HG02623 (cell line): ENCODE data around the gene ITPR3.

ENCODE experiments used
- ATAC-seq: cut with Tn5 transposase; IDR thresholded peaks from one replicate; pipeline ENCODE4 v1.9.1; 2021; ENCODE audit warnings: moderate library complexity; ENCODE audit not compliant: unreplicated experiment

Gene ITPR3

GRCh38 chr6:33633462-33634158 lies 12.5 kb downstream of the ITPR3 start:
- ATAC-seq: peak; percentile 53

DNA sequence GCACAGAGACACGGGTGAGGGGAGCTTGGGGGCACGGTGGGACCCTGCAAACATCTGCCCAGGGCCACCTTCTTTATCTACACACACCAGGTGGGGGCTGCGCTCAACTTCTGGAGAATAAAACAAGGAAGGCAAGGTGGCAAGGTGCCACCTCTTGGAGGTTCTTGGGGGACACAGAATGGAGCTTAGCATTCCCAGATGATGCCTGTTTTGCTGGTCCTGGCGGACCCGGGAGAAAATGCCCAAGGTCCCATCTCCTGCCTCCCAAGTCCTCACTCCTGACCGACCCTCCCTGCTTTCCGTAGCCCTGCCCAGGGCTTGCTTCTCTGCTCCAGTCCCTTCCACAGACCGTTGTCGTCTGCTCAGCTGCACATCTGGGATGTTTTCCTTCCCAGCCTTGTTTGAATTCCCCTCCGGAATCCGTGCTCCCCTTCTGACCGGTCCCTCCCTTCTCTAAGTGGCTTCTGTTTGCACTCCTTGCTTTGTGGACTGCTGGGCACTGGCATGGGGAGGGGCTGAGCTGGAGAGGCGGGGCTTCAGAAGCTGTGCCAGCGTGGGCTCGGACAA lies 13.1 kb downstream of the ITPR3 start:
- ATAC-seq: no peak

- no peak for ATAC-seq
Observed at GRCh38 chr6:33634946-33635345, 13.8 kb downstream of the ITPR3 start.

GRCh38 chr6:33636655-33637054 lies 15.5 kb downstream of the ITPR3 start:
- no peak for ATAC-seq

DNA sequence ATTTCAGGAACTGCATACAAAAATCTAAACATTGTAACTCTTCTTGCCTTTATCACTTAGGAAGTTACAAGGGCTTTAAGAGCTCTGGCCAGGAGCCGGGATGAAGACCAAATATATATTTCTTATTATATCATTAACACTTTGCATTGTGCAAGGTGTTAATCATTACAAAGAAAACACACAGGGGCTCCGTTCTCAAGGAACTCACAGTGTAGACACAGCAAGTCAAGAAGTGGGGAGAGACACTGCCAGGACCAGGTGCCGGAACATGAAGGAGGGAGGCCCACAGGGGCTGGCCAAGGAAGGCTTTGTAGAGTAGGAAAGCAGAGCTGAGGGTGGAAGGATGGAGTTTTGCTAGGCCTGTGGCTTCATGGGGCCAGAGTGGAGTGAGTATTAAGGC lies 17.4 kb downstream of the ITPR3 start:
- ATAC-seq: no peak

DNA sequence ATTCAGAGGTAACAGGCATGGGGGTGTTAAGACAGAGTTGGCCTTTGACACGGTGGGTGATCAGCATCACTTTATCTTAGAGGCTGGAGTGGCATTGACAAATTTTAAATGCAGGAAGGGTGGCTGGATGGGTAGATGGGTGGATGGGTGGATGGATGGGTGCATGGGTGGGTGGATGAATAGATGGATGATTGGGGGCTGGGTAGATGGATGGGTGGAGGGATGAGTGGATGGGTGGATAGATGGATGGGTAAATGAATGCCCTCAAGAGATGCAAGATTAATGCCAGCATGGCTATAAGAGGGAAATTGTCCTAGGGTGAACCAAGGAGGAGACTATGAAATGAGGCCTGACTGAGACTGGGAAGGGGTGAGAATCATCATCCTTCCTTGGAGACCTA lies 18.4 kb downstream of the ITPR3 start:
- ATAC-seq: no peak

- no peak for ATAC-seq
Observed at GRCh38 chr6:33640361-33640760, 19.2 kb downstream of the ITPR3 start.

DNA sequence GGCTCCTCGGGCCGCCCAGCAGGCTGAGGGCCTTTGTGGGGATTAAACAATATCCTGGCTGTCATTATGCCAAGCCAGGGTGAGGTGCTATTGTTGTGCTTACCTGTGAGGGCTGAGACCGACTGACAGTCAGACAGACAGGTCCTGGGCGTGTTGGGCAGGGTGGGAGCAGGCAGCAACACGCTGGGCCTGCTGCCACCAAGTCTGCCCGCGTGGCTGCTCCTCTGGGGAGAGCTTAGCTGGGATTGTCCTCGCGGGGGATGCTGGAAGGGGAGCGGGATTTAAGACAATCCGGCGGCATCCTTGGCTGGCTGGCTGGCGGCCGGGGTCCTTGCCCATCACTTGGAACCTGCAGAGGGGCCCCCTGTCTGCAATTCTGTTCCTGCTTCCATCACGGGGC lies 20.0 kb downstream of the ITPR3 start:
- no peak for ATAC-seq

GRCh38 chr6:33641602-33642001 lies 20.5 kb downstream of the ITPR3 start:
- no peak for ATAC-seq

DNA sequence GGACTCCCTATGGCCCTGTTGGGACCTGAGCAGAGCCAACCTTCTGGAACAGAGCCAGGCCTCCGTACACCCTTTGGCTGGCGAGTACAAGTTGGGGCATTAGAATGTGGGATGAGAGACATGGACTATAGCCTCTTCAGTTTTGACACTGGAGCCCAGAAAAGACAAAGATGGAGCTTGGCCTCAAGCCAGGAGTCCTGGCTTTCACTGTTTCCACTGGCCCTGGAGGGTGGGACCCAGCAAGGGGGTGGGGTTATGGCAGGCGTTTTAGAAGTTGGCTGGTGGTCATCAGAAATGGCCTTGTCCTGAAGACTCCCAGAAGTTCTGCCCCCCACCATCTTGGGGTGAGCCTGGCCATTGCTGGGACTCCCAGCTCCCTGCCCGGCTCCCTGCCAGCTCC lies 21.8 kb downstream of the ITPR3 start:
- no peak for ATAC-seq

GRCh38 chr6:33651403-33651802 lies 30.3 kb downstream of the ITPR3 start:
- ATAC-seq: no peak

DNA sequence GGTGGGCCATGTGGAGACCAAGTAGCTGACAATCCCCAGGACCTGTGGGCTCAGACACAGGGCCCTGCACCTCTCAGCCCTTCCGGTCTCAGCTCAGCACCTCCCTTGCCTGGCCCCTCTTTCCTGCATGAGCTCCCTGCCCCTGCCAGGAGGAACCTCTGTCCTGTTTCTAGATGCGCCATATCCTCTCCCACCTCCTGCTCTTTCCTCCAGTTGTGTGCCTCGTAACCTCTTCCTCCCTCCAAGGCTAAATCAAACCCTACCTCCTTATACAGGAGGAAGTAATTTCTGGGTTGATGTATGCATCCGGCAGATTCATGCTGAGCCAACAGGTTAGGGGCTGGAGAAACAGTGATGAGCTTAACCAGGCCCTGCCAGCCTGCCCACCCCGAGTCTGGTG lies 30.9 kb downstream of the ITPR3 start:
- no peak for ATAC-seq

- no peak for ATAC-seq
Observed at GRCh38 chr6:33654831-33655554, 33.9 kb downstream of the ITPR3 start.

DNA sequence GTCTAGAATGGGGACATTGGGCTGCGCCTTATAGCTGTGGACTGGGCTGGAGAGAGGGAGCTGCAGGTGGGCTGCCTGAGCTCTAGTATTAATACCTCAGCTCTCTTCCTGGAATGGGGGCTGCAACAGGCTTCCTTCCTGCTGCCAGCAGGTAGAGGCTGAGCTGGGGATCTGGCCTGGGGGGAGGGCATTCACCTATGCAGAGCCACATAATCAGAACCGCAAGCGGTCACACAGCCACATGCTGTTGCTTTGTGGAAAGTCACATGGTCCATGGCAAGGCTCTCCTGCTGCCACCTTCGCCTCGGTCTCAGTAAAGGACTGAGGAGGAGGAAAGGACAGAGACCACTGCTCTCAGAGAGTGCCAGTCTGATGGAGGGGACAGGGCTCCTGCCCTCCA lies 35.7 kb downstream of the ITPR3 start:
- no peak for ATAC-seq

DNA sequence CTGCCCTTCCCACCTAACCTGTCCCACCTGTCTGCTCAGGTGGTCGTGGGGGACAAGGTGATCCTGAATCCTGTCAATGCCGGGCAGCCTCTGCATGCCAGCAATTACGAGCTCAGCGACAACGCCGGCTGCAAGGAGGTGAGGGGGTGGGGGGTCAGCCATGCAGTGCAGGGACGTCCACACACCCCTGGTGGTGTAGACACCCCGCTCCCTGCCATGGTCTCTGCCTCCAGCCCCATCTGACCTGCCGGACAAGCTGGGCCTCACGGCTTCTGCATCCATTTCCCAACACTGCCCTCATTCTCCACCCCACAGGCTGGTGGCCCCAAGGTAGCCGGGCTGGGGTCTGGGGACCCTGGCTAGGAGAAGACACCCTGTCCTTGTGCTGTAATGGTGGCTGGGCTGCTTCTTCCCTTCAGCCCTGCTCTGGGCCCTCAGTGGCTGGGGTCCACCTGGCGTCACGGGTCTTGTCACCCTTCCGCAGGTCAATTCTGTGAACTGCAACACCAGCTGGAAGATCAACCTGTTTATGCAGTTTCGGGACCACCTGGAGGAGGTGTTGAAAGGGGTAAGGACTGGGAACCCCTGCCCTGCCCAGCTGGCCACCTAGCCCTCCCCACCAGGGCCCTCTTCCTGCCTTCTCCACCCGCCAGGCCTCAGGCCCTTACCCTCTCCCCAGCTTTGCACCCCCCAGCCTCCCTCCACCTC lies 38.0 kb downstream of the ITPR3 start:
- ATAC-seq: no peak

DNA sequence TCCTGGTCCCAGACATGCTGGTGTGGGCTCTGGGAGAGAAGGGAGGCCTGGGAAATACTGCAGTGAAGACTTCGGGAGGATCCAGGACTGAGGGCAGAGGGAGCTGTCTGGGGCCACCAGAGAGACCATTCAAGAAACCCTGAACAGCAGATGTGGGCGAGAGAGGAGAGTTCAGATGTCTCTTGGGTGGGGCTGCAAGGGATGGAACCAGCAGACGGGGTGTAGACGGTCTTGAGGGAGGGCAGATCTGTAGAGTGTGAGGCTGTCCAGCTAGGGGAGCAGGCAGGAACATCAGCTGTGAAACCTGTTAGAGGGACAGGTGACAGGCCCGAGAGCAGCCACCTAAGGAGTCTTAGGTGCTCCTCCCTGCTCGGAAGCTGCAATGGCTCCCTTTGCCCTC lies 38.9 kb downstream of the ITPR3 start:
- ATAC-seq: no peak

- ATAC-seq: no peak
Observed at GRCh38 chr6:33661106-33661838, 40.1 kb downstream of the ITPR3 start.

- no peak for ATAC-seq
Observed at GRCh38 chr6:33662318-33662717, 41.2 kb downstream of the ITPR3 start.

- ATAC-seq: no peak
Observed at GRCh38 chr6:33663028-33663427, 41.9 kb downstream of the ITPR3 start.

DNA sequence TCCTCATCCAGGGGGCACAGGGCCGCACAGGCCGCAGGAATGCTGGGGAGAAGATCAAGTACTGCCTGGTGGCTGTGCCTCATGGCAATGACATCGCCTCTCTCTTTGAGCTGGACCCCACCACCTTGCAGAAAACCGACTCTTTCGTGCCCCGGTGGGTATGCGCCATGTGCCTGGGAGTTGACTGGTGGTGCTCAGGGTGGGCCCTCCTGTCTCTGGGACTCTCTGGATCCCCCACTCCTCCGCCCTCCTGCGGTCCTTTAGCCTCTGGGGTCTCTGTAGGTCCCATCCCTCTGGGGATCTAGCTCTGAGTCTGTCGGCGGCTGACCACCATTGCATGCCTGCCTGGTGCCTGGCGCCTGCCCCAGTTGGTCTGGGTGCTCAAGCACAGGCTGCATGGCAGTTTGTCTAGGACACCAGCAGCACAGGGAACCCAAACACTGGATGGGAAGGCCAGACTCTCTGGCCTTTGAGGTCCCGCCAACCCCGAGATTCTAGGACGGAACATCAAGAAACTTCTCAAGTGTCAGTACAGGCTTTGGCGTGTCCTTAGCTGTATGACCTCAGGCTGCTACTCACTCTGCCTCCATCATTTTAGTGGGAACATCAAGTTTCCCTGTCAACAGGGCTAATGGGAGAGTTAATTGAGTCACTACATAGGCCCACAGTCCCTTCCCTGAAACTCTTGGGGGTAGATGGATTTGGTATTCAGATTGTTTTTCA lies 42.8 kb downstream of the ITPR3 start:
- ATAC-seq: no peak
